ENCODE results near the gene TFEB.

Gene TFEB

DNA sequence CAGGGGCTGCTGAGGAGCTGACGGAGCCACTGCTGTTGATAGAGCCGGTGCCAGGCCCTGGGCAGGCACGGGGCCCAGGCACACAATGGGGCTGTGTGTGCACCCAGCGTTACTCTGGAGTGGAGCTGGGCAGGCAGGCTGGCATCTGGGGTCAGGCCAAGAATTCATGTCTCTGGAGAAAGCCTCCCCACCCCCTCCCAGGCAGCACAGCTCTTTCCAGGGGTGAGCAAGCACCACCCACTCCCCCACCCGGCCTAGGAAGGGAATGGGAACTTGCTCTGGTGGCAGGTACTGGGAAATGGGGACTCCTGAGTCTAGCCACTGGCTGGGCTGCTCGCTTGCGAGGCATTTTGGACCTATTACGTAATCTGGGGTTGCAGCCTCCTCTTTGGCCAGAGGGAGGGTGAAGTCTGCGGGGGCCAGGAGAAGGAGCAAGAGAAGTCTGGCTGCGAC, 22.7 kb downstream of the TFEB start:
- CTCF ChIA-PET: interaction anchor here (0.5 to 1.1 kb wide), 4 partner anchors 19 to 430 kb away, joined by 3 to 5 read pairs (median 4); partner anchors contain the start of gene C6orf132
- peaks cover 3% of the 10 kb centered on the region; the same call in 1 of the 2 replicates for H3K4me1 ChIP-seq (ENCODE audit: control insufficient read depth, insufficient read depth, low read length)

DNA sequence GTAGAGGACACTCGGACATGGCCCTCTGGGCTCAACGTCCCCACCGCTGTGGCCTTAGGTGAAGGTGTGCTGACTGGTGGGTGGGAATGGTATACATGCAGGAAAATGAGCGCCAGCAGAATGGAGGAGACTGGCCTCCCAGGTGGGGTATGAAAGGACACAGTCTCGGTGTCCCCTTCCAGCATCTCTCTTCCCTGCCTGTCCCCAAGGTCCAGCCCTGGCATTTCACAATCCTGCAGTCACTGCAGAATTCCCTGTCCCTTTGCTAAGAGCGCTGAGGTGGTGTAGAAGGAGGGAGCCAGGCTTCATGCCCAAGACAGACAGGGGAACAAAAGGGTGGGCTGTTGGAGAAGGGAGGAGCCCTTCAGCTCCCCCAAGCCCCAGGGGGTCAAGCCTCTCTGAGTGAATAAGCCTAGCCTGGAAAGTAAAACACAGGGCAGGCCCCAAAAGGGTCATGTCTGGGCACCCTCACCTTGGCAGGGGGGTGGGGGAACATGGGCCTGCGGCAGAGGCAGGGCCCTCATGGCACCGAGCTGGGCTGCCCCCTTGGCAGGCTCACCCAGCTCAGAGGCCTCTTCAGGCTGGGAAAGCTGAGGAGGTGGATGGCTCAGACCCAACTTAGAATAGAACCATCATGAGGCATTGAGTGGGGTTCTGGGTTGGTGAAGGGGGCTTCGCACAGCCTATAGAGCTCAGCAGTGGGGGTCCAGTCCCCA, 23.9 kb downstream of the TFEB start:
- CTCF ChIA-PET: interaction anchor here (0.6 to 1.1 kb wide), 3 partner anchors 13 to 64 kb away, joined by 3 to 4 read pairs (median 4); no protein-coding TSS in a partner anchor
- POLR2A ChIA-PET: no interaction called here
- H3K4me3 ChIP-seq (ENCODE audit: low read depth, low read length): no peak overlapping the region

More for the DNA sequence above, 22.7 kb downstream of the TFEB start:
- Histone ChIP-seq H3K9me3 (ENCODE audit: control insufficient read depth, insufficient read depth, low read depth, low read length) (no peaks in the 10 kb centered on the region), H3K36me3 (ENCODE audit: control insufficient read depth in 2 of 2, insufficient read depth in 1 of 2, low read length in 2 of 2) (no peaks in the 10 kb centered on the region), H3K27ac (ENCODE audit: extremely low read depth, low read depth, low read length) (no peak overlapping the region), H3K4me3 (ENCODE audit: low read depth, low read length) (no peak overlapping the region)
- TF ChIP-seq ZNF585B (tag by site-specific recombination; IDR thresholded peaks at IDR 0.05): no peak
- TF ChIP-seq, protein P1, sequence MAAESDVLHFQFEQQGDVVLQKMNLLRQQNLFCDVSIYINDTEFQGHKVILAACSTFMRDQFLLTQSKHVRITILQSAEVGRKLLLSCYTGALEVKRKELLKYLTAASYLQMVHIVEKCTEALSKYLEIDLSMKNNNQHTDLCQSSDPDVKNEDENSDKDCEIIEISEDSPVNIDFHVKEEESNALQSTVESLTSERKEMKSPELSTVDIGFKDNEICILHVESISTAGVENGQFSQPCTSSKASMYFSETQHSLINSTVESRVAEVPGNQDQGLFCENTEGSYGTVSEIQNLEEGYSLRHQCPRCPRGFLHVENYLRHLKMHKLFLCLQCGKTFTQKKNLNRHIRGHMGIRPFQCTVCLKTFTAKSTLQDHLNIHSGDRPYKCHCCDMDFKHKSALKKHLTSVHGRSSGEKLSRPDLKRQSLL (tag by site-specific recombination; IDR thresholded peaks at IDR 0.05): peak; percentile 19; the same call in 1 of the 2 replicates
- POLR2A ChIA-PET: interaction anchor here (0.5 to 0.6 kb wide), 2 partner anchors 22 to 295 kb away, joined by 3 to 5 read pairs; no protein-coding TSS in a partner anchor

DNA sequence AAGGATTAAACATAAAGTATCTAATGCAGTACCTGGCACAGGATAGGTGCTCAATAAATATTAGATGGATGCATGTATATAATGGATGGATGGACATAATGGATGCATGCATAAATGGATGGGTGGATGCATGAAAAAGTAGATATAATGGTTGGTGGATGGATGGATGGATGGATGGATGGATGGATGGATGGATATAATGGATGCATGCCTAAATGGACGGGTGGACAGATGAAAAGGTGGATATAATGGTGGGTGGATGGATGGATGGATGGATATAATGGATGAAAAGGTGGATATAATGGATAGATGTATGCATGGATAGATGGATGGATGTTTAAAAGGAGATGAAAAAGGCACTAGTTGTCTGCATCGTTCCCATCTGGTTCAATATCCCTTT, 26.0 kb downstream of the TFEB start:
- H3K4me1 ChIP-seq (ENCODE audit: control insufficient read depth, insufficient read depth, low read length): no peaks in the 10 kb centered on the region
- CTCF ChIA-PET: interaction anchor here (1.3 to 6.8 kb wide), 5 partner anchors 8 to 335 kb away, joined by 5 to 73 read pairs (median 9); partner anchors contain the start of gene TOMM6
- no peak overlapping the region for H3K4me3 ChIP-seq (ENCODE audit: low read depth, low read length)
- no peaks in the 10 kb centered on the region for H3K36me3 ChIP-seq (ENCODE audit: control insufficient read depth in 2 of 2, insufficient read depth in 1 of 2, low read length in 2 of 2)
- H3K9me3 ChIP-seq (ENCODE audit: control insufficient read depth, insufficient read depth, low read depth, low read length): no peaks in the 10 kb centered on the region
- POLR2A ChIA-PET: no interaction called here
- H3K27ac ChIP-seq (ENCODE audit: extremely low read depth, low read depth, low read length): no peak overlapping the region
- TF ChIP-seq, protein P2, sequence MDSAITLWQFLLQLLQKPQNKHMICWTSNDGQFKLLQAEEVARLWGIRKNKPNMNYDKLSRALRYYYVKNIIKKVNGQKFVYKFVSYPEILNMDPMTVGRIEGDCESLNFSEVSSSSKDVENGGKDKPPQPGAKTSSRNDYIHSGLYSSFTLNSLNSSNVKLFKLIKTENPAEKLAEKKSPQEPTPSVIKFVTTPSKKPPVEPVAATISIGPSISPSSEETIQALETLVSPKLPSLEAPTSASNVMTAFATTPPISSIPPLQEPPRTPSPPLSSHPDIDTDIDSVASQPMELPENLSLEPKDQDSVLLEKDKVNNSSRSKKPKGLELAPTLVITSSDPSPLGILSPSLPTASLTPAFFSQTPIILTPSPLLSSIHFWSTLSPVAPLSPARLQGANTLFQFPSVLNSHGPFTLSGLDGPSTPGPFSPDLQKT (IDR thresholded peaks at IDR 0.05; ENCODE audit: borderline replicate concordance, low read depth, low read length): no peak
- TF ChIP-seq ZBTB17 (tag by site-specific recombination; IDR thresholded peaks at IDR 0.05) (peak; percentile 96), ZNF664 (tag by site-specific recombination; IDR thresholded peaks at IDR 0.05) (0 out of 2 replicates have a peak, but pooled peaks have one; percentile 26), ZNF366 (tag by site-specific recombination; conservative IDR thresholded peaks at IDR 0.05) (peak; percentile 93)
- TF ChIP-seq, protein P3, sequence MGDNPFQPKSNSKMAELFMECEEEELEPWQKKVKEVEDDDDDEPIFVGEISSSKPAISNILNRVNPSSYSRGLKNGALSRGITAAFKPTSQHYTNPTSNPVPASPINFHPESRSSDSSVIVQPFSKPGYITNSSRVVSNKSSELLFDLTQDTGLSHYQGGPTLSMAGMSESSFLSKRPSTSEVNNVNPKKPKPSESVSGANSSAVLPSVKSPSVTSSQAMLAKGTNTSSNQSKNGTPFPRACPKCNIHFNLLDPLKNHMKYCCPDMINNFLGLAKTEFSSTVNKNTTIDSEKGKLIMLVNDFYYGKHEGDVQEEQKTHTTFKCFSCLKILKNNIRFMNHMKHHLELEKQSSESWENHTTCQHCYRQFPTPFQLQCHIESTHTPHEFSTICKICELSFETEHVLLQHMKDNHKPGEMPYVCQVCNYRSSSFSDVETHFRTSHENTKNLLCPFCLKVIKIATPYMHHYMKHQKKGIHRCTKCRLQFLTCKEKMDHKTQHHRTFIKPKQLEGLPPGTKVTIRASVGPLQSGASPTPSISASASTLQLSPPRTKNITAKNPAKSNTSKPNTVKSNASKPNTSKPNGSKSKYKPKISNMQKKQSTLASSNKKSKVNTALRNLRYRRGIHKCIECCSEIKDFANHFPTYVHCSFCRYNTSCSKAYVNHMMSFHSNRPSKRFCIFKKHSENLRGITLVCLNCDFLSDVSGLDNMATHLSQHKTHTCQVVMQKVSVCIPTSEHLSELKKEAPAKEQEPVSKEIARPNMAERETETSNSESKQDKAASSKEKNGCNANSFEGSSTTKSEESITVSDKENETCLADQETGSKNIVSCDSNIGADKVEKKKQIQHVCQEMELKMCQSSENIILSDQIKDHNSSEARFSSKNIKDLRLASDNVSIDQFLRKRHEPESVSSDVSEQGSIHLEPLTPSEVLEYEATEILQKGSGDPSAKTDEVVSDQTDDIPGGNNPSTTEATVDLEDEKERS (tag by site-specific recombination; IDR thresholded peaks at IDR 0.05): no peak

More for the DNA sequence above, 23.9 kb downstream of the TFEB start:
- TF ChIP-seq MEIS1 (CRISPR knock-in tag; IDR thresholded peaks at IDR 0.05; ENCODE audit: borderline replicate concordance) (no peak), ZNF664 (tag by site-specific recombination; IDR thresholded peaks at IDR 0.05) (no peak), BCL11A (tag by site-specific recombination; IDR thresholded peaks at IDR 0.05; ENCODE audit: low read depth) (no peak), ZNF37A (tag by site-specific recombination; IDR thresholded peaks at IDR 0.05) (no peak), KLF9 (tag by site-specific recombination; IDR thresholded peaks at IDR 0.05; ENCODE audit: low read depth) (no peak), ZNF623 (tag by site-specific recombination; IDR thresholded peaks at IDR 0.05) (no peak), ZNF621 (tag by site-specific recombination; IDR thresholded peaks at IDR 0.05) (no peak), ZFP41 (tag by site-specific recombination; IDR thresholded peaks at IDR 0.05; ENCODE audit: borderline replicate concordance) (no peak), ZNF747 (tag by site-specific recombination; IDR thresholded peaks at IDR 0.05) (no peak), ZNF558 (tag by site-specific recombination; IDR thresholded peaks at IDR 0.05) (no peak), ZNF391 (tag by site-specific recombination; IDR thresholded peaks at IDR 0.05; ENCODE audit: borderline replicate concordance, low read depth) (no peak), RBAK (tag by site-specific recombination; IDR thresholded peaks at IDR 0.05) (no peak)
- TF ChIP-seq, protein P4, sequence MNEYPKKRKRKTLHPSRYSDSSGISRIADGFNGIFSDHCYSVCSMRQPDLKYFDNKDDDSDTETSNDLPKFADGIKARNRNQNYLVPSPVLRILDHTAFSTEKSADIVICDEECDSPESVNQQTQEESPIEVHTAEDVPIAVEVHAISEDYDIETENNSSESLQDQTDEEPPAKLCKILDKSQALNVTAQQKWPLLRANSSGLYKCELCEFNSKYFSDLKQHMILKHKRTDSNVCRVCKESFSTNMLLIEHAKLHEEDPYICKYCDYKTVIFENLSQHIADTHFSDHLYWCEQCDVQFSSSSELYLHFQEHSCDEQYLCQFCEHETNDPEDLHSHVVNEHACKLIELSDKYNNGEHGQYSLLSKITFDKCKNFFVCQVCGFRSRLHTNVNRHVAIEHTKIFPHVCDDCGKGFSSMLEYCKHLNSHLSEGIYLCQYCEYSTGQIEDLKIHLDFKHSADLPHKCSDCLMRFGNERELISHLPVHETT (tag by site-specific recombination; IDR thresholded peaks at IDR 0.05): no peak
- TF ChIP-seq, protein P5, sequence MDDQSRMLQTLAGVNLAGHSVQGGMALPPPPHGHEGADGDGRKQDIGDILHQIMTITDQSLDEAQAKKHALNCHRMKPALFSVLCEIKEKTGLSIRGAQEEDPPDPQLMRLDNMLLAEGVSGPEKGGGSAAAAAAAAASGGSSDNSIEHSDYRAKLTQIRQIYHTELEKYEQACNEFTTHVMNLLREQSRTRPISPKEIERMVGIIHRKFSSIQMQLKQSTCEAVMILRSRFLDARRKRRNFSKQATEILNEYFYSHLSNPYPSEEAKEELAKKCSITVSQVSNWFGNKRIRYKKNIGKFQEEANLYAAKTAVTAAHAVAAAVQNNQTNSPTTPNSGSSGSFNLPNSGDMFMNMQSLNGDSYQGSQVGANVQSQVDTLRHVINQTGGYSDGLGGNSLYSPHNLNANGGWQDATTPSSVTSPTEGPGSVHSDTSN (CRISPR knock-in tag; IDR thresholded peaks at IDR 0.05): no peak
- TF ChIP-seq, protein P6, sequence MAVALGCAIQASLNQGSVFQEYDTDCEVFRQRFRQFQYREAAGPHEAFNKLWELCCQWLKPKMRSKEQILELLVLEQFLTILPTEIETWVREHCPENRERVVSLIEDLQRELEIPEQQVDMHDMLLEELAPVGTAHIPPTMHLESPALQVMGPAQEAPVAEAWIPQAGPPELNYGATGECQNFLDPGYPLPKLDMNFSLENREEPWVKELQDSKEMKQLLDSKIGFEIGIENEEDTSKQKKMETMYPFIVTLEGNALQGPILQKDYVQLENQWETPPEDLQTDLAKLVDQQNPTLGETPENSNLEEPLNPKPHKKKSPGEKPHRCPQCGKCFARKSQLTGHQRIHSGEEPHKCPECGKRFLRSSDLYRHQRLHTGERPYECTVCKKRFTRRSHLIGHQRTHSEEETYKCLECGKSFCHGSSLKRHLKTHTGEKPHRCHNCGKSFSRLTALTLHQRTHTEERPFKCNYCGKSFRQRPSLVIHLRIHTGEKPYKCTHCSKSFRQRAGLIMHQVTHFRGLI (tag by site-specific recombination; IDR thresholded peaks at IDR 0.05): no peak
- H3K27ac ChIP-seq (ENCODE audit: extremely low read depth, low read depth, low read length): no peak overlapping the region
- H3K9me3 ChIP-seq (ENCODE audit: control insufficient read depth, insufficient read depth, low read depth, low read length): no peaks in the 10 kb centered on the region
- H3K36me3 ChIP-seq (ENCODE audit: control insufficient read depth in 2 of 2, insufficient read depth in 1 of 2, low read length in 2 of 2): no peaks in the 10 kb centered on the region
- peaks cover 3% of the 10 kb centered on the region; the same call in 1 of the 2 replicates for H3K4me1 ChIP-seq (ENCODE audit: control insufficient read depth, insufficient read depth, low read length)
